ENCODE data around the gene PTPRN2. TPM values are rescaled to one million over a fixed set of nuclear protein-coding genes. Genes with fewer than 3 reads are reported as not detected.

The PTPRN2 gene
- polyA plus RNA-seq, 1 of the 3 experiments (the other 2 are of a cell fraction), result 4.0 TPM

DNA sequence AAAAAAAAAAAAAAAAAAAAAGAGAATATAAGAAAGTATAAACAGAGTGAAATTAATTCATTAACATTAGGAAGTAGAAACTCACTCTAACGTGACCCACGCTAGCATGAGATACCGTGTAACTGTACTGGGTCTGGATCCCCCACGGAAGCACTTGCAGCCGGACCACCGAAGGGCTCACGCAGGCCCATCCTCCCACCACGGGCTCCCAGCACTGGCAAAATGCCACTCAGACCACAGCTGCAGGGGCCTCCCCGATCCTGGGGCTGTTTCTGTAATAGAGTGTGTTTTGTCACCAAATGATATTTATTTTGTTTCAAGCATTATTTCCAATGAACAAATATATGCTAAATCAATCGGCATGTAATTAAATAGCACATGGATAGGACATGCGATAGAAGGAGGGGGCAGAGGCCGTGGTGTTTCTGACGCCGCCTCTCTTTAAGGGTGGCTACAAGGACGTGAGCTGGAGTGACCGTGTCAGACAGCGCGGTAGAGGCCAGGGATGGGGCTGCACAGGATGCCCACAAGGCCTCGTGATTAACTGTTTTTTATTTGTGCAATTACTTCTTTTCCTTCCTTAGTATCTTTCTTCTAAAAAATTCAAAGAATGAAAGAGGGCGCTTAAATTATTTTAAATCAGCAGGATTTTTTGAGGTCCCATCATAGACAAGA is 568.5 kb downstream of the PTPRN2 start:
- Histone ChIP-seq H3K27me3 (ENCODE audit: insufficient read depth) (no peaks in the 10 kb centered on the region), H3K9ac (no peak overlapping the region), H3K79me2 (ENCODE audit: insufficient read depth) (no peaks in the 10 kb centered on the region), H3K4me3 (ENCODE audit: low read depth in 2 of 2, low read length in 1 of 2) (no peak overlapping the region), H3K36me3 (replicated peaks in 1 of 2; ENCODE audit: control insufficient read depth in 1 of 2, insufficient read depth in 2 of 2, low read length in 1 of 2) (no peaks in the 10 kb centered on the region), H3K4me1 (ENCODE audit: control insufficient read depth in 1 of 2, insufficient read depth in 2 of 2, low read depth in 1 of 2, low read length in 1 of 2) (peaks cover 0 to 17% of the 10 kb centered on the region in 2 experiments; a peak in 1 of 4 replicates), H3K4me2 (no peak overlapping the region), H3K9me3 (no peaks in the 10 kb centered on the region), H3F3A (replicated peaks; ENCODE audit: insufficient read depth) (no peaks in the 10 kb centered on the region), H2AFZ (ENCODE audit: low read depth) (no peak overlapping the region), H3K27ac (ENCODE audit: low read depth in 2 of 2, low read length in 1 of 2) (no peak overlapping the region), H3K9me2 (no peaks in the 10 kb centered on the region), H4K20me1 (ENCODE audit: insufficient read depth) (no peaks in the 10 kb centered on the region)
- 57% methylated on average over 15 of the region's 20 CpGs for WGBS (ENCODE audit: low lambda C conversion rate)
- TF ChIP-seq JUND (IDR thresholded peaks at IDR 0.05) (no peak), FOXM1 (IDR thresholded peaks at IDR 0.05; ENCODE audit: low read depth) (no peak), GABPA (IDR thresholded peaks at IDR 0.05; ENCODE audit: low read depth) (no peak), MXI1 (IDR thresholded peaks at IDR 0.05; ENCODE audit: low read depth, low read length) (no peak), RCOR1 (IDR thresholded peaks at IDR 0.05; ENCODE audit: low read length) (no peak), NRF1 (IDR thresholded peaks at IDR 0.05; ENCODE audit: low read depth, low read length) (no peak), TAF1 (IDR thresholded peaks at IDR 0.05; ENCODE audit: borderline replicate concordance, low read depth, low read length) (no peak), SIN3A (IDR thresholded peaks at IDR 0.05; ENCODE audit: borderline replicate concordance, low read depth, low read length) (no peak), RXRA (IDR thresholded peaks at IDR 0.05; ENCODE audit: borderline replicate concordance, low read depth) (no peak), POLR2AphosphoS5 (IDR thresholded peaks at IDR 0.05; ENCODE audit: low read depth, low read length) (no peak), RAD21 (IDR thresholded peaks at IDR 0.05; ENCODE audit: low read length) (no peak), ELF1 (IDR thresholded peaks at IDR 0.05) (no peak), TEAD4 (IDR thresholded peaks at IDR 0.05; ENCODE audit: borderline replicate concordance, insufficient read depth) (no peak), MEF2A (IDR thresholded peaks at IDR 0.05; ENCODE audit: borderline replicate concordance, low read depth) (no peak), TCF12 (IDR thresholded peaks at IDR 0.05) (no peak), NFIC (IDR thresholded peaks at IDR 0.05; ENCODE audit: borderline replicate concordance) (no peak)
- TF ChIP-seq, protein P1, sequence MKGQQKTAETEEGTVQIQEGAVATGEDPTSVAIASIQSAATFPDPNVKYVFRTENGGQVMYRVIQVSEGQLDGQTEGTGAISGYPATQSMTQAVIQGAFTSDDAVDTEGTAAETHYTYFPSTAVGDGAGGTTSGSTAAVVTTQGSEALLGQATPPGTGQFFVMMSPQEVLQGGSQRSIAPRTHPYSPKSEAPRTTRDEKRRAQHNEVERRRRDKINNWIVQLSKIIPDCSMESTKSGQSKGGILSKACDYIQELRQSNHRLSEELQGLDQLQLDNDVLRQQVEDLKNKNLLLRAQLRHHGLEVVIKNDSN (IDR thresholded peaks at IDR 0.05; ENCODE audit: borderline replicate concordance, low read depth), result no peak
- TF ChIP-seq, protein P2, sequence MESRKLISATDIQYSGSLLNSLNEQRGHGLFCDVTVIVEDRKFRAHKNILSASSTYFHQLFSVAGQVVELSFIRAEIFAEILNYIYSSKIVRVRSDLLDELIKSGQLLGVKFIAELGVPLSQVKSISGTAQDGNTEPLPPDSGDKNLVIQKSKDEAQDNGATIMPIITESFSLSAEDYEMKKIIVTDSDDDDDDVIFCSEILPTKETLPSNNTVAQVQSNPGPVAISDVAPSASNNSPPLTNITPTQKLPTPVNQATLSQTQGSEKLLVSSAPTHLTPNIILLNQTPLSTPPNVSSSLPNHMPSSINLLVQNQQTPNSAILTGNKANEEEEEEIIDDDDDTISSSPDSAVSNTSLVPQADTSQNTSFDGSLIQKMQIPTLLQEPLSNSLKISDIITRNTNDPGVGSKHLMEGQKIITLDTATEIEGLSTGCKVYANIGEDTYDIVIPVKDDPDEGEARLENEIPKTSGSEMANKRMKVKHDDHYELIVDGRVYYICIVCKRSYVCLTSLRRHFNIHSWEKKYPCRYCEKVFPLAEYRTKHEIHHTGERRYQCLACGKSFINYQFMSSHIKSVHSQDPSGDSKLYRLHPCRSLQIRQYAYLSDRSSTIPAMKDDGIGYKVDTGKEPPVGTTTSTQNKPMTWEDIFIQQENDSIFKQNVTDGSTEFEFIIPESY (IDR thresholded peaks at IDR 0.05; ENCODE audit: borderline replicate concordance, low read depth), result no peak
- TF ChIP-seq, protein P3, sequence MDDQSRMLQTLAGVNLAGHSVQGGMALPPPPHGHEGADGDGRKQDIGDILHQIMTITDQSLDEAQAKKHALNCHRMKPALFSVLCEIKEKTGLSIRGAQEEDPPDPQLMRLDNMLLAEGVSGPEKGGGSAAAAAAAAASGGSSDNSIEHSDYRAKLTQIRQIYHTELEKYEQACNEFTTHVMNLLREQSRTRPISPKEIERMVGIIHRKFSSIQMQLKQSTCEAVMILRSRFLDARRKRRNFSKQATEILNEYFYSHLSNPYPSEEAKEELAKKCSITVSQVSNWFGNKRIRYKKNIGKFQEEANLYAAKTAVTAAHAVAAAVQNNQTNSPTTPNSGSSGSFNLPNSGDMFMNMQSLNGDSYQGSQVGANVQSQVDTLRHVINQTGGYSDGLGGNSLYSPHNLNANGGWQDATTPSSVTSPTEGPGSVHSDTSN (IDR thresholded peaks at IDR 0.05), result no peak
- ChIA-PET CTCF (no interaction called here), POLR2A (no interaction called here)
- DNase-seq, result no peak
